HG02798 (cell line): ENCODE results near the gene TRIM49B.
"Not testable (repeated sequence)": the region's sequence is repeated elsewhere in the genome, so short reads cannot be mapped to it uniquely, and the experiment has no call there.

ENCODE experiments used
- ATAC-seq: cut with Tn5 transposase; IDR thresholded peaks from one replicate; pipeline ENCODE4 v1.9.1; 2021; ENCODE audit warnings: mild to moderate bottlenecking; ENCODE audit not compliant: unreplicated experiment, poor library complexity

TRIM49B gene, protein sequence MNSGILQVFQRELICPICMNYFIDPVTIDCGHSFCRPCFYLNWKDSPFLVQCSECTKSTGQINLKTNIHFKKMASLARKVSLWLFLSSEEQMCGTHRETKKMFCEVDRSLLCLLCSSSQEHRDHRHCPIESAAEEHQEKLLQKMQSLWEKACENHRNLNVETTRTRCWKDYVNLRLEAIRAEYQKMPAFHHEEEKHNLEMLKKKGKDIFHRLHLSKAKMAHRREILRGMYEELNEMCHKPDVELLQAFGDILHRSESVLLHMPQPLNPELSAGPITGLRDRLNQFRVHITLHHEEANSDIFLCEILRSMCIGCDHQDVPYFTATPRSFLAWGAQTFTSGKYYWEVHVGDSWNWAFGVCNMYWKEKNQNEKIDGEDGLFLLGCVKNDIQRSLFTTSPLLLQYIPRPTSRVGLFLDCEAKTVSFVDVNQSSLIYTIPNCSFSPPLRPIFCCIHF

DNA sequence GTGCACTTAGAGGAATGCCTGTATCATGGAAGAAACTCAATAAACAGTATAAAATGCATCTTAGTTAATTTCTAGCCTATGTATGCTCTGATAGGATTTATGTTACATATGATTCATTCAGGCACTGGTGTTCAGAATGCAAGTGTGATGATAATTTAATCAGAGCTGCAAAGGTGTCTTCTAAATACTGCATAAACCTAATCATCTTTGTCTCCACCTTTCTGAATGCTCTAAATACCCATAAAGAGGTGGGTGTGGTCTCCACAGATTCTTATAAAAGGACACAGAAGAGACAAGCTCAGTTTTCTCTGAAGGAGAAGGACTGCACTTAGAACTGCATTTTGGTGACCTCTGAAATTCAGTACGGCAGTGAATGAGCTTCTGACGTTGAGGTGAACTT is at the start of gene TRIM49B:
Gene TRIM49B (plus strand): TSS at position 301 of the 400 bp plus-strand sequence. CDS start 2,777 bp downstream, outside the sequence.
- ATAC-seq: not testable (repeated sequence)

DNA sequence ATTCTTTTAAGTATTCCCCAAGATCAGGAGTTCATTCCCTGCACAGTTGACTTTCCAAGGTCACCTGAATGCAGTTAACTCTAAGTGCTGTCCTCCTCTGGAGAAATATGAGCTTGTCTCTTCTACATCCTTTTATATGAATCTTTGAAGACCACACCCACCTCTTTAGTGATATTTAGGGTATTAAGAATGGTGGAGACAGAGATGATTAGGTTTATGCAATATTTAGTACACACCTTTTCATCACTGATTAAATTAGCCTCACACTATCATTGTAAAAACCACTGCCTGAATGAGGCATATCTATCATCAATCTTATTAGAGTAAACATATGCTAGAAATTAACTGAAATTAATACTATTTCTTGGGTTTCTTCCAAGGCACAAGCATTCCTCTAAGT is 44.8 kb upstream of the TRIM49B start, which contains the start of gene TRIM51G:
Gene TRIM51G (minus strand): TSS at position 101 of the 400 bp plus-strand sequence. CDS start 2,190 bp downstream, outside the sequence.
- not testable (repeated sequence) for ATAC-seq

DNA sequence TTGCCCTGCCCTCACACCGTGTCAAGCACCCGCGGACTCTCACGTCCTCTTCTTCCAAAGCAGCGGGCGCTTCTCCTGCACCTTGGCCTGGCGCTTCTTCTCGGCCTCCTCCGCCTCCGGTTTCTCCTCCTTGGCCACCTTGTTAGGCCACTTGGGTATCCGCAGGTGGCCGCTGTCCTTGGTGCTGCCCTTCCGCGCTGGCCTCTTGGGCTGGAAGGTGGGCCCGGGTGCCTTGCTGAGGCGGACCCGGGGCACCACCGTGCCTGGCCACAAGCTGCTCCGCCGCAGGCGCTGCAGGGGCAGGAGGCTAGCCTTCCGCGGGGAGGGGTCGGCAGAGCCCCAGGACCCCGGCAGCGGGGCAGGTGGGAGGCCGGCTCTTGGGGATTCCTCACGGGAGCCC is 19.6 kb downstream of the TRIM49B start:
- not testable (repeated sequence) for ATAC-seq

DNA sequence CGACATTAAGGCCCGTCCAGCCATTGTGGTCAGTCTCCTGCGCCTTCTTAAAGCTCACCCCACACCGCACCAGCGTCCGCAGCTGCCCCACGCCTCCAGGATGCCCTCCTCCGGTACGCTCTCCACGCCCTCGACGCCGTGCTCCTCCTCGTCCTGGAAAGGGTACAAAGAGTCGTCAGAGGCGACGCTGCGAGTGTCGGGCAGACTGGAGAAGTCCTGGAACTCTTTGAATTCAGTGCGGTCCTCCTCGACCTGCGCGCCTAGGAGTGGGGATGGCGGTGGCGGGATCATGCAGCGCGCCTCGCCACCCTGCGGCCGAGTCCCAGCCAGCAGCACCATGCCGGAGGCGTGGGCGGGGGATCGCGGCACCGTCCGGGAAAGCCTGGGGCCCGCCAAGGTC is 21.2 kb downstream of the TRIM49B start:
- ATAC-seq: not testable (repeated sequence)

DNA sequence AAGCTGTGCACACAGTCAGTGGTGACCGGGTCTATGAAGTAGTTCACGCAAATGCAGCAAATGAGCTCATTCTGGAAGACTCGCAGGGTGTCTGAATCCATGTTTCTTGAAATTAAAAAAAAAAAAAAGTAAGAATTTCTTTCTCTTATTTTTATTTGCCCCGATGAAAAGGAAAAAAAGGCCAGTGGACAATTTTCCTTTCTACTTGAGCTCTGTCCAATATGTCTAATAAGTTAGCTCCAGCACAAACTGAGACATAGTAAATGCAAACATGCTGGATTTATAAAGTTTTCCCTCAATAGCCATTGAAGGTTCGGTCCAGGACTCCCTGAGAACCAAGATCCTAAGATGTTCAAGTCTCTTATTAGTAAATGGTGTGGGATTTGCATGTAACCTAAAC is 30.4 kb downstream of the TRIM49B start, which contains the start of gene TRIM64C:
Gene TRIM64C (minus strand): TSS at position 101 of the 400 bp plus-strand sequence. CDS start 0 bp downstream, at position 101.
- not testable (repeated sequence) for ATAC-seq

DNA sequence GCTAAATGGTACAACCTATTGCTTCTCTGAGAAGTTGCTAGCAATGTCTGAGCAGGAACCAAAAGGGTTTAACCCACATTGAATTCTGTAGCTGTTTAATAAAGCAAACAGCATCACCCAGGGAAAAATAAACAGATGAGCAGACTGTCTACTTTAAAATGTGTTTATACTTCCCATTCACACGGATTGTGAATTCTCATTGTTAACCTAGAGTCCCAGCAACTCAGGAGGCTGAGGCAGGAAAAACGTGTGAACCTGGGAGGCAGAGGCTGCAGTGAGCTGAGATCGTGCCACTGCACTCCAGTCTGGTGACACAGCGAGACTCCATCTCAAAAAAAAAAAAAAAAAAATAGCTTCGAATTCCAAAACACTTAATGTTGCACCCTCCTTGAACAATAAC is 41.3 kb downstream of the TRIM49B start:
- ATAC-seq: not testable (repeated sequence)
